Right kidney (tissue), 1 donor: ENCODE data around the gene PPP2R1B.
"Not testable (repeated sequence)": the region's sequence is repeated elsewhere in the genome, so short reads cannot be mapped to it uniquely, and the experiment has no call there.

Experiments
- DNase-seq: peaks from one replicate; pipeline ENCODE4 v3.0.0-alpha.2; 2016

PPP2R1B gene

DNA sequence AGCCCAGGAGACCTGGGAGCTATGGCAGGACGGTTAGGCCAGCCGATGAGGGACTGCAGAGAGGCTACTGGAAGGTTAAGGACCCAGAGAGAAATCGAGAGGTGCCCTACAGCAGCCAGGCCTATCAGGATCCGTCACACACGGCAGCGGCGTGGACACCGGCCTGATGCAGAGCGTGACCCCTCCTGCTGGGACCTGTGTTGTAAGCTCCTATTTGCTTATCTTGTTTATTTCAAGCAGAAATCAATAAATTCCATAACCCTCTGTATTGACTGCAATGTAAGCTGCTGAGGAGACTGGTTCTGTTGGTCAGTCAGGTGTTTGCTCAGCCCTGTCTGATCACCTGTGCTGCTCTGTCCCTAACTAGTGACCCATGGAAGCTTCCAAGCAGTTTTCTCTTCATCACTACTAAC is 39.9 kb downstream of the PPP2R1B start:
- DNase-seq, result no peak

DNA sequence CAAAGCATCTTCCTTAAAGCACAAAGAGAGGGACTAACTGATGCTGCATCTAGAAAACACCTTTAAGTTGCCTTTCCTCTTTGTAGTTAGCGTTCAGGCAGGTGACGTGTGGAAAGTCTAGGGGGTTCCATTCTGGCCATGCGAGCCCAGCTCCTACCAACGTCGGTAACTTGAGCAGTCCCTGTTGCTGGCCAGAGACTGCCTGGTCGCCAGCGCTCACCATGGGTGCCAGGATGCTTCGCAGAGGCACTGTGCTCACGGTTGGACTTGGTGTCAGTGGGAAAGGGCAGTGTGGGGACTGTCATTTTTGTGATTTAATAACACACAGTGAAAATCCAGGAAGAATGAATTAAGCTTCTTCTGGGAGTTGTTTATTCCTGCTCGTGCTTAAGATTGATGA is 40.6 kb downstream of the PPP2R1B start:
- no peak for DNase-seq

DNA sequence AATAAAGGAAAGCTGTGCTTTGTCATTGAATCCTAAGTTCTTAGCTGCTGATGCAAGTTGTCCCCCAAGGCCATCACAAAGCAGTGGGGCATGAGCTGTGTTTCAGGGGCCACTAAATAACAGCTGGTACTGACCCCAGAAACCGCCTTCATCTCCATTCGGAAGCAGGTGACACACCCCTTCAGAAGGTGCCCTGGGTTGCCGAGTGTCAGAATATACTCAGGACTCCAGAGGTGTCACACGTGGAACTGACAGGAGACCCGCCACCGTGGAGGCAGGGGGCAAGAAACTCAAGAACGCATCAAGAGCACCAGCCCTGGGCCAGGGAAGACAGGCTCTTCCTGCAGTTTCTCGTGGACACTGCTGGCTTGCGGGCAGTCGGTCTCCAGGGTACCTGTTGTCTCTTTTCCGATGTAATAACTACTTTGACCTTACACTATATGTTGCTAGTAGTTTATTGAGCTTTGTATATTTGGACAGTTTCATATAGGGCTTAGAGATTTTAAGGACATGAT is 41.5 kb downstream of the PPP2R1B start:
- no peak for DNase-seq

DNA sequence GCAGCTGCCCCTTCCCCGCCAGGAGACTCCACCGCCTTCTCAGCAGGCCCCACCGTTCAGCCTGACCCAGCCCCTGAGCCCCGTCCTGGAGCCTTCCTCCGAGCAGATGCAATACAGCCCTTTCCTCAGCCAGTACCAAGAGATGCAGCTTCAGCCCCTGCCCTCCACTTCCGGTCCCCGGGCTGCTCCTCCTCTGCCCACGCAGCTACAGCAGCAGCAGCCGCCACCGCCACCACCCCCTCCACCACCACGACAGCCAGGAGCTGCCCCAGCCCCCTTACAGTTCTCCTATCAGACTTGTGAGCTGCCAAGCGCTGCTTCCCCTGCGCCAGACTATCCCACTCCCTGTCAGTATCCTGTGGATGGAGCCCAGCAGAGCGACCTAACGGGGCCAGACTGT is 42.6 kb downstream of the PPP2R1B start:
- no peak for DNase-seq

DNA sequence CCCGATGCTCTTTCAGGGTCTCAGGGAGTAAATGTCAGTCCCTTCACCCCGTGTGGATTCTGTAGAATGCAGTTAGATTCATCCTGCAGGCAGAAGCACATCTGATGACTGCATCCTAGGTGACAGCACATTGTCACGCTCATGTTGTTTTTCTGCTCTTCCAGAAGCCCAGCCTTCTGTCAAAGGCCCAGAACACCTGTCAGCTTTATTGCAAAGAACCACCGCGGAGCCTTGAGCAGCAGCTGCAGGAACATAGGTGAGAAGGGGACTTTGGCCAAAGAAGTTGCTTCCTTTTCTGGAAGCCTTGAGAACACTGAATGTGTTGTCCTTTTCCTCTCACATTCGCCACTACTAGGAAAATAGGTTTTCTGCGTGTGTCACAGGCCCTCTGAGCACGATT is 43.7 kb downstream of the PPP2R1B start:
- no peak for DNase-seq

DNA sequence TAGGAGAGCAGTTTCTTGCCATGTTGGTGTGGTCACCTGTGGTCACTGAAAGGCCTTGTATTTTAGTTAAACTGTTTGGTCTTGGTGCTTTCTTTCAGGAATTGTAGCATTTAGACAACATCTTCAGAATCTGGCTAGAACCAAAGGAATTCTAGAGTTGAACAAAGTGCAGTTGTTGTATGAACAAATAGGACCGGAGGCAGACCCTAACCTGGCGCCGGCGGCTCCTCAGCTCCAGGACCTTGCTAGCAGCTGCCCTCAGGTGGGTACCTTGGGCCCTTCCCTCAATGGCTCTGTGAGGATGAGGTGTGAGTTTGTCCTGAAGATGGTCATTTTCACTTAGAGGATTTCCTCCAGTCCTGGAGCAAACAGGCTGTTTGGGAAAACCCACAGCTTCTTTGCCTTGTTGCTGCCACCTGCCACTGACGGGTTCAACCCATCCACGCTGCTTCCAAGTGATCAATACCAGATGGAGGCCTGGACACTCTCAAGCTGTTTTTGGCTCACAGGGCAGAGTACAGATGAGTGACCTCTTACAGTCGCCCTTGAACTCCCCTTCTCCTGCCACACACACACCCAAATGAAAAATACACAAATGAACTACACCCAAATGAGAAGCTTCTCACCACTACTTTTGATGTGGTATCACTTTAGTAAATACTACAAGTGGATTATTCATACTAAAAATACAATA is 45.2 kb downstream of the PPP2R1B start:
- no peak for DNase-seq

DNA sequence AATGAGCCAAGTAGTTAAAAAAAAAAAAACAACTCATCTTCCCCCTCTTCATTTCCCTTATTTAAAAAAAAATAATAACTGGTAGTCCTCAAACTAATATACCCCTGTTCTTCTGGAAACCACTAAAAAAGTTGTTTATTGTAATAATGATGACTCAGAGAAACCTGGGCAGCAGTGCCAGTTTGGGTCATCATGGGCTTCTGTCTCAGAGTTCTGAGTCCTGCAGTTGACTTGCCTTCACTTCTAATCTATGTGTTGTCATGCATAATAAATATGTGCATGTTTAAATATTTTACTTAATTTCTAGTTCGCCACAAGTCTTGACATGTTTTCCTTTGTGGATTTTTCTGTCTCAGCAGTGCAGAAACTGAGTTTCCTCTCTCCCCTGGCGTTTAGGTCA is 46.8 kb downstream of the PPP2R1B start:
- DNase-seq, result no peak

DNA sequence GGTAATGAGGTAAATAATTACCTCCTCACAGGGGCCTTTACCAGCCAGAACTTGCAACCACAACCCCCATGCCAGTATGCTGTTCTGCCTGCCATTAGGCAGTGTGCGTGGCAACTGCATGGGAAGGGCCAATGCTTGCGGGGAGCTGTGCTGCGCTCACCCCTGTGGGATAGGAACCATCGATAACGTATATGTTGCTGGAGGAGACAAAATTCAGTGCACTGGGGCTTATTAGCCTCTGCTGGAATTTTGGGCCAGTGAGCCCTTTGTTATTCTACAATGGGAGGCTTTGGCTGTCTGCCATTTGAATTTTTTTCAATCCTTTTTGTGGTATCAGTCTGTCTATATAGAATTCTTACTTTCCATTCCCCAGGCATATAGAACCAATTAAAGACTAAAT is 47.3 kb downstream of the PPP2R1B start:
- no peak for DNase-seq

DNA sequence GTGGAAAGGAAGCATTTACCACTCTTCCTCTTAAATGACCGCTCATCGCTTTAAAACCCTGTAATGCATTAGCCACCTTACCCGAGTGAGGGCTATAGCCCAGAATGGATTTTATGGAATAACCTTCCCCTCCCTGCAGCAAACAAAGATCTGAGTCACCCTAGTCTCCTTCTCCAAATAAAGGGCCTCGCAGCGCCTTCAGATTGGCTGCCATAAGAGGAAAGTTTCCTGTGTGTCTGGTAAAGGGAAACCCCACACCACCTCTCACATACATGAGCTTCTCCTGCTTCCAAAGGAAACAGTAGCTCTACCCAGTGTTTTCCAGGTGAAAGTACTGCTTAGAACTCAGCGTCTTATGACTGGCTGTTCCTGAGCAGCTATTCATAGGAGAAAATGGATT is 47.8 kb downstream of the PPP2R1B start:
- no peak for DNase-seq

DNA sequence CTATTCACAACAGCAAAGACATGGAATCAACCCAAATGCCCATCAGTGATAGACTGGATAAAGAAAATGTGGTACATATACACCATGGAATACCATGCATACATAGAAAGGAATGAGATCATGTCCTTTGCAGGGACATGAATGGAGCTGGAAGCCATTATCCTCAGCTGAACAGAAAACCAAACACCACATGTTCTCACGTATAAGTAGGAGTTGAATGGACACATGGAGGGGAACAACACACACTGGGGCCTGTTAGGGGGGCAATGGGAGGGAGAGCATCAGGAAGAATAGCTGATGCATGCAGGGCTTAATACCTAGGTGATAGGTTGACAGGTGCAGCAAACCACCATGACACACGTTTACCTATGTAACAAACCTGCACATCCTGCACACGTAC is 48.5 kb downstream of the PPP2R1B start:
- not testable (repeated sequence) for DNase-seq

DNA sequence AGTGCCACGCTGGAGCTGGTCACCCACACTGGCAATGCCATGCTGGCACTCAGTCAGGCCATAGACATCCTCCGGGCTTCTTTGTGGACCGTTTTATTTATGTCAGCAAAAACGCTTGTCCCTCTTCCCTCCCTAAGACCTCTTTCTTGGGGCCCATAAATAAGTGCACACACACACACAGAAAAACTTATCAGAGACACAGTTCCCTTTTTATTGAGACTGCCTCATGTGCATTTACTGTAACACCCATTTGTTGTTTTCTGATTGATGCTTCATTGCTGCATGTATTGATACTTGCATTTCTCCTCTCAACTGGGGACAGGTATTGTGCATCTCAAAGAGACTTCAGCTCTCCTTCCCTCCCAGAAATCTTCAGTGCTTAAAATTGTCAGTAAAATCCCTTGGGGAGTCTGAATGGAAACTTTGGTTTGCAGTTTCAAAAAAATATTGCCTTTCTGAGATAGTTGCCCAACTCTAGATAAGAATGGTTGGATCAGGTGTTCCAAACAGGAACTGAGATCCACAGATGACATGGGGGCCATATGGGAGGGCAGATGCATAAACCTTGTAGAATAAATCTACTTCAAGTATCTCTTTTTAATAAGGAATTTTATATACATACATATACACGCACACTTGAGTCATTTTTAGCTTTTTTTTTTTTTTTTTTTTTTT is 50.9 kb downstream of the PPP2R1B start:
- DNase-seq, result no peak

DNA sequence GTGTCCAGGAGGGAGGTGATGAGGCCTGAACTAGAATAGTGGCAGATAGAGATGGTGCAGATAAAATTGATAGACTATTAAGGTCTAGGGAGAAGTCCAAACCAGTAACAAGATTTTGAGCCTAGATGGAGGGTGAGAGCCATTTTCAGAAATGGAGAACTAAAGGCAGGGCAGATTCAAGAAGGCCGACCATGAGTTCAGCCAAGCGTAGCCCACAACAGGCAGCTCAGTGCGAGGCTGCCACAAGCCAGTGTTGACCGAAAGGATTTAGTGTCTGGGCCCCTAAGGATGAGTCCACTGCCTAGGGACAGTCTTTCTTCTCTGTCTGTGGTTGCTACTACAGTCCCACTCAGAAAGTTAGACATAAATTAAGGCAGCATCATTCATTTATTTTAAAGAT is 51.7 kb downstream of the PPP2R1B start:
- DNase-seq, result no peak

DNA sequence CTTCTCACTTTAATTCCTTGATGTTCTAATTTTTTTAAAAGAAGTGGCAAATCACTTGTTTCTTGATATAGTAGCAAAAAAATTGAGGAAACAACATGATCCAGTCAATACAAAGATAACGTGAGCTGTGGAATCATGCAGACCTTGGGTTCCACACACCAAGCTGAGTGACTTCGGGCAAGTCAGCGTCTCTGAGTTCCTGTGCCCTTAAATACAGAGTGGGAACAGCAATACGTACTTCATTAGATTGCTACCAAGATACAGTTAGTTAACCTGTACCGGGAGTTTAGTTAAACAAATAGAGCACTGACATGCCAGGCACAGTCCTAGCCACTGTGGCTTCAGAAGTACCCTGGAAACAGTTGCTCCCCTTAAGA is 58.5 kb downstream of the PPP2R1B start:
- DNase-seq, result no peak

DNA sequence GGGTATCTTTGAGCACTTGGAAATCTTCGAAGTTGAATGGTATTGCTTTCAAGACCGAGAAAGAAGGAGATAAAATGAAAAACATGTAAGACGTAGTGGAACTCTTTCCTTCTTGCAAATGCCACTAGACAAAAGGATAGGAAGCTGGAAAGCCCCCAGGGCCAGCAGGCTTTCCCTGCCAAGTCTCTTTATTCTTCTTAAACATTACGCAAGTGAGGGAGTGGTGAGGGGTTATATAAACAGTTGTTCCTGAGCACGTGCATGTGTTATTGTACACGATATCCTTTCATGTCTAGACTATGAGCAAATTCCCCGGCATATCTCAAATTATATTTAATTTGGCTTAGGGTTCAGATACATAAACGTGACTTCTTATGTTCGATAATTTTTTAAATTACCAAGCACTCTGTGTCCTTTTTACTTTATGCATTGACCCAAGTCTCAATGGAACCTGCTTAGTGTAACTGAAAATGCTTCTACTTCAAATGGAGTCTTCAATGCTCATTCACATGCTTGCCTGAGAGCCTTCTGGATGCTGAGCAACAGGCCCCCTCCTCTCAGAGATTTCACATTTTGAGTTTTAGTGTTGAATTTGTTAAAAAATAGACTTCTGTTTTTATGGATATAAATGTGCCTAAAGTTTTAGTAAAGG is 59.0 kb downstream of the PPP2R1B start:
- DNase-seq, result no peak

DNA sequence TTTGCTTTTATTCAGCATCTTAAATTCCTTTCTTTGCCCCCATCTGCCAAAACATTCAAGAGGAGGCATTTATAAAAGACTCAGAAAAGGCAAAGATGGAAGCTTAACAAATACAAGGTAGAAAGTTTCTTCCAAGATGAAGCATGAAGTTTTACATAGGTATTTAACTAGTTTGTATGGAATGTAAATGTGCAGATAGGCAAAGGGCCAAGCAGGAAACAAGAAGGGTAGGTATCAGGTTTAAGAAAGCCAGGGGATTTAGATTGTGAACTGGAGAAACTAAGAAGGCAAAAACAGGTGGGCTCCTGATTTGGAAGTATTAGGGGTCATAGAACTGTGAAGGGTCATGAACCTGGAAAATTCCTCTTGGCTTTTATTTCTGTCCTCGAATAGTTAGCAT is 62.6 kb downstream of the PPP2R1B start:
- no peak for DNase-seq

DNA sequence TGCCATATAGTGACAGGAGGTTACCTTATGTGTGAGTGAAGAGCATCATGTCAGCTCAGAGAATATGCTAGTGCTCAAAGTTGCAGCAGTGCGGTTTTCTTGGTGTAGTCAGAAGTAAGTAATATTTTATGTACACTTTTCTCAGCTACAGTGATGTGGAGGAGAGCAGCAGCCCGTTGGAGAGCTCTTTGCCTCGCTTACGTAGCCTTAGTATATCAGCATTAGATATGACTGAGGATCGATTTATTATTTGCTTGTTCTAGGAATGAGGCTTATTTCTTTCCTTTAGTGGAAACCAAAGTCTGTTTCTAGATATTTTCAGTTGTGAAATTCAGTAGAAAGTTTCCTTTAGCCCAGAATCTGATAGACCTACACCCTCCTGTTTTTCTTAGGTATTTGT is 63.6 kb downstream of the PPP2R1B start:
- no peak for DNase-seq

DNA sequence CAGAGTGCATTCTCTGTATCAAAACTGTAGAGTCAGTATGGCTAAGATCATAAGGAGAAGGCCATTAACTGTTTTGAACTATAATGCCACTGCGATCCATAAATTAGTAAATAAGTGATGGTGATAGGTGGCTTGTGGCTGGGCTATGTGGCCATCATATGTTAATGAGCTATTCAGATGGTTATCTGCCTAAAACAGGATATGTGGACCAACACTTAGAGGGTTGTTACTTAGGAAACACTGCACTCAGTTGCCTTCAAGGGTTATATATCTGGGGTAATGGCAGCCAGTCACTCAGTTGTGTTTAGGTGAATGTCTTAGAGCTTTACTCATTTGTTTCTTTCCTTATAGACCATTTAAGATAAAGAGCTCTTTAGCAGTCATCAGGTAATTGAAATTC is 66.0 kb downstream of the PPP2R1B start:
- no peak for DNase-seq

DNA sequence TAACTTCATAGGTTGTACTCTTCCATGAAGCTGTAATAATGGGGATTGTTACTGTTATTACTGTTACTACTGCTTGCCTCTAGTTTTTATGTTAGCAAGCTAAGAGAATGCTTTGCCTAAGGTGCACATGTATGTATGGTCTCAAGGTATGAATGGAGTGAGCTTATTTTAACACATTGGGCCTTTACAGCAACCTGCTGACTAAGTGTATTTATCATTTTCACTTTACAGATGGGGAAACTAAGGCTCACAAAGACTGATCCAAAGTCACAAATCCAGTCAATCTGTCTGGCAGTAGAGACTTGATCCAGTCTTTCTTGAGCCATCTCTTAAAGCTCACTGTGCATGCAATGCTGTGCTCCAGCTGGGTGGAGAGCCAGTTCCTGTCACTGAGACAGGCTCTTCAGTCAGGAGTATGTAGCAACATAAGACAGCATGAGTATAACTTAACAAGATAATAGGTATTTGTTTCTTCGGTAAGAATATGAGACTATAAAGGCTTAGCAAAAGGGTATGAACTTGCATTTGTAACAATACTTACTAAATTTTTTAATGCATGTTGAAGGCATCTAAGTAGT is 66.5 kb downstream of the PPP2R1B start:
- DNase-seq, result no peak

DNA sequence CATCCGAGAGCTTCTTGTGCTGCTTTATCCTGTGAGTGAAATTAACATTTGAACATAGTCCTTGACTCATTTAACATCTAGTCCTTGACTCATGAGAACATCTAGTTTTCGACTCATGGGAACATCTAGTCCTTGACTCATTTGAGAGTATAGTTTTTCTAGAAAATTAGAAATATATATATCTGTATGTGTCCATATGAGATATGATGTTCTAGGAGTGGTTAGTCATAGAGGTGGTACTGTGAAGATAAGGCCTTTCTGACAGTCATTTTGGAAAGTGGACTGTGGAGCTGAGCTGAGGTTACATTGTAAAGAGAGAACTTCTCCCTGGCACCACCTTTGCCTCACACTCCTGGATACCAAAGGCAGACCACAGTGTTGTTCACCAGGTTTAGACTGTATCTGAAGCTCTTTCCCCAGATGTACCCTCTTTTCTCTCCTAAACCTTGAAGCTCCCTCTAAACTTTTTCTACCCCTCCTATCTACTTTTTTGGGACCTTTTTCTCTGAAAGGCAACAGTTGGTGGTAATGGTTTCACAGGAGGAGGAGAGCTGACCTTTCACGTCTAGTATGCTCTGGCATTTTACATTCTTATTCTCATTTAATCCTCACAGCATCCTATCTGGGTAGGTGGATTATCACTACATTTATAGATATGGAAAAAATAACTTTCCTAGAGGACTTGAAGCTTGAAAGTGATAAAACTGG is 67.2 kb downstream of the PPP2R1B start:
- DNase-seq, result no peak

DNA sequence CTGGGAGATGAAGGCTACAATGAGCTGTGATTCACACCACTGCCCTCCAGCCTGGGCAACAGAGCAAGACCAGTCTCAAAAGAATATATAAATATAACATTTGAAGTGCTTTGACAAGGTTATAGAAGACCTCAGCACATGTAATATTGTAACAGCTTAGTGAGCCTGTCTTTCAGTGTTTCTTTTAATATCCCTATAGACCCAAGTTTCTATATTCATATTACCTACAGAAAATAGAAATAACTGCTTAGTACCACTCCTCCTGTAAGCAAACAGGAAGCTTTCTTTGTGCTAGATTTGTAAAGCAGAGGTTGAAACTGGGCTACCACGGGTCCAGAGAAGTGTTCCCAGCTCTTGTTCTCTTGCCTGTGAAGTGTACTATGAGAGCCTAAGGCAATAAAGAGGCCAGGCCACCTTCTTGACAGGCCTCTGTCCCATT is 68.2 kb downstream of the PPP2R1B start:
- no peak for DNase-seq

DNA sequence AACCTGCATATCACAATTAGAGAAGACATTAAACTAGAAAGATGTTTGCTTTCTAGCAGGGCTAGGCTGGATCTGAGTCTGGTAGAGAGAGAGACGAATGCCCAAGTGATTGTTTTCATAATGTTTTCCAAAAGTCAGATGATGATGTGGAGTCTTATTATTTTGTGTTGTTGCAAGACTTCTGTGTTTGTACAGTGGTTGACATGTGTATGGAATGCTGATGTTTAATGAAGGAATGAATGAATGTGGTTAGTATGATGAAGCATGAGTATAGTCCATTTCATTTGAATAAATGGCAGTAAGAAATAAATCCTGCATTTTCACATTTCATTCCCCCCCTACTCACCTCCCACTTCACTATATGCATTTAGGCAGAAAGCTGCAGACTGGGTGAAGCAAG is 69.6 kb downstream of the PPP2R1B start:
- DNase-seq, result no peak

DNA sequence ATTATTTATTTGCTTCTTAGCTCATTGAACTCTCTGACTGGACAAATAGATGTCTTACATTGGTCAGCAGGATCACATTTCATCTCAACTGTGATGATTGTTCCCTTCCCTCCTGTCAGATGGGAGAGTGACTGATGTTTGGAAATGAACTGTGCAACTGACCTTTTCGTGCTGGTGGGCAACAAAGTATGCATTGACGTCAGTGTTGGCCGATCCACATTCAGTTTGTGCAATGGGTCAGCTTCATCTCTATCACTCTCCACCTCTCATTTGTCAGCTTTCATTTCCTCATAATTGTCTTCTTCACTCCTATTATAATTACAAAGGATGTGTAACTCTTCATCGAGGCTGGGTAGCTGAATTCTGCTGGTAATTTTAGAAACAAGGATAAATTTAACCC is 71.3 kb downstream of the PPP2R1B start:
- no peak for DNase-seq
